GM19397 (cell line): ENCODE results near the gene EMILIN2.
"Not testable (repeated sequence)": the region's sequence is repeated elsewhere in the genome, so short reads cannot be mapped to it uniquely, and the experiment has no call there.

Experiments
- ATAC-seq: cut with Tn5 transposase; IDR thresholded peaks from one replicate; pipeline ENCODE4 v1.9.1; 2021; ENCODE audit warnings: mild to moderate bottlenecking, moderate library complexity; ENCODE audit not compliant: unreplicated experiment

The EMILIN2 gene

GRCh38 chr18:2846636-2847316, at the start of gene EMILIN2:
EMILIN2 (plus strand) TSS chr18:2847006; CDS start chr18:2847189, 183 bp downstream.
- peak; percentile 57 for ATAC-seq

GRCh38 chr18:2797951-2798350, 48.9 kb upstream of the EMILIN2 start:
- ATAC-seq = peak; percentile 81

GRCh38 chr18:2799369-2799768, 47.4 kb upstream of the EMILIN2 start:
- ATAC-seq = no peak

- ATAC-seq = no peak
Observed at GRCh38 chr18:2805970-2806943, 40.5 kb upstream of the EMILIN2 start.

GRCh38 chr18:2808640-2809039, 38.2 kb upstream of the EMILIN2 start:
- ATAC-seq = not testable (repeated sequence)

GRCh38 chr18:2809666-2810183, 37.1 kb upstream of the EMILIN2 start:
- ATAC-seq = not testable (repeated sequence)

GRCh38 chr18:2811416-2811815, 35.4 kb upstream of the EMILIN2 start:
- no peak for ATAC-seq

- ATAC-seq = no peak
Observed at GRCh38 chr18:2814928-2815327, 31.9 kb upstream of the EMILIN2 start.

GRCh38 chr18:2818281-2818680, 28.5 kb upstream of the EMILIN2 start:
- ATAC-seq = no peak

GRCh38 chr18:2821695-2822094, 25.1 kb upstream of the EMILIN2 start:
- no peak for ATAC-seq

GRCh38 chr18:2822213-2822921, 24.4 kb upstream of the EMILIN2 start:
- ATAC-seq = no peak

- ATAC-seq = no peak
Observed at GRCh38 chr18:2823202-2823601, 23.6 kb upstream of the EMILIN2 start.

GRCh38 chr18:2823966-2824365, 22.8 kb upstream of the EMILIN2 start:
- no peak for ATAC-seq

GRCh38 chr18:2824865-2825264, 21.9 kb upstream of the EMILIN2 start:
- ATAC-seq = no peak

- ATAC-seq = no peak
Observed at GRCh38 chr18:2825613-2826175, 21.1 kb upstream of the EMILIN2 start.

- ATAC-seq = no peak
Observed at GRCh38 chr18:2826581-2826980, 20.2 kb upstream of the EMILIN2 start.

- no peak for ATAC-seq
Observed at GRCh38 chr18:2827061-2827460, 19.7 kb upstream of the EMILIN2 start.

GRCh38 chr18:2836118-2836517, 10.7 kb upstream of the EMILIN2 start:
- ATAC-seq = not testable (repeated sequence)

GRCh38 chr18:2837290-2837689, 9.5 kb upstream of the EMILIN2 start:
- not testable (repeated sequence) for ATAC-seq

- no peak for ATAC-seq
Observed at GRCh38 chr18:2839202-2839601, 7.6 kb upstream of the EMILIN2 start.

- ATAC-seq = no peak
Observed at GRCh38 chr18:2840521-2840920, 6.3 kb upstream of the EMILIN2 start.
